Endothelial cell of umbilical vein (primary cell): Measurements from ENCODE around the gene RNMT. TPM values are rescaled to one million over a fixed set of nuclear protein-coding genes. Genes with fewer than 3 reads are reported as not detected.

Experiments used
- BruUV-seq: library from RNA; stranded (reverse); fragments of 400-500 nt; replicated peaks from 2 replicates; lab custom pipeline; 2021; lab: Mats Ljungman, UMichigan
- CTCF ChIA-PET: fragments of 300-600, 350-600 bp; sonication (Branson Sonifier 250); formaldehyde crosslinking; loops from one replicate; lab custom pipeline; 2021; ENCODE audit warnings: antibody characterized with exemption, inconsistent platforms; lab: Charles Lee
- POLR2A ChIA-PET: fragments of 300-600, 350-600 bp; sonication (Branson Sonifier 250); formaldehyde crosslinking; loops from one replicate; lab custom pipeline; 2021; ENCODE audit warnings: antibody characterized with exemption, inconsistent platforms; lab: Charles Lee
- DNase-seq: peaks from one replicate; pipeline ENCODE4 v3.0.0-alpha.2; 2011; ENCODE audit warnings: low read depth, low spot score
- FAIRE-seq: peaks from 2 replicates; lab custom pipeline; 2011; peaks lifted over from hg19 to GRCh38; lab: Jason Lieb, UNC
- H2AFZ ChIP-seq: 2 replicates; pipeline ENCODE4 v1.6.0; 2012; ENCODE audit warnings: low read depth, low read length, control low read depth, inconsistent platforms
- H3K27ac ChIP-seq: 2 replicates; pipeline ENCODE4 v1.5.1; 2011; ENCODE audit warnings: low read depth, mild to moderate bottlenecking, control low read depth, low read length, moderate library complexity; ENCODE audit not compliant: insufficient read depth
- H3K27me3 ChIP-seq, 2 experiments: 2 replicates each; pipeline versions ENCODE4 v1.6.0 to v1.6.1; 2011; ENCODE audit warnings: low read length in 2 of 2, mixed read lengths in 1 of 2; ENCODE audit not compliant: control insufficient read depth in 2 of 2, insufficient read depth in 2 of 2
- H3K36me3 ChIP-seq, 2 experiments: 2 replicates in 1 of 2; 3 replicates in 1 of 2; pipeline ENCODE4 v1.5.1; 2011; ENCODE audit warnings: low read length in 2 of 2, mild to moderate bottlenecking in 1 of 2, moderate library complexity in 1 of 2; ENCODE audit not compliant: control insufficient read depth in 2 of 2, insufficient read depth in 2 of 2; ENCODE audit errors: extremely low read depth in 1 of 2
- H3K4me1 ChIP-seq: 3 replicates; pipeline ENCODE4 v1.5.1; 2011; ENCODE audit warnings: mild to moderate bottlenecking, low read length; ENCODE audit not compliant: control insufficient read depth, insufficient read depth; ENCODE audit errors: extremely low read depth
- H3K4me2 ChIP-seq: 2 replicates; pipeline ENCODE4 v1.6.1; 2011; ENCODE audit warnings: low read length, control low read depth, mixed read lengths; ENCODE audit not compliant: insufficient read depth
- H3K4me3 ChIP-seq, 3 experiments: fragments of 200-600 bp in 1 of 3; sonication (generic), shearing (Covaris generic) in 1 of 3; replicated peaks in 1 of 3; 2 replicates each; pipeline ENCODE4 v1.5.1; 2011 to 2016; ENCODE audit warnings: control low read depth in 3 of 3, low read length in 3 of 3, mild to moderate bottlenecking in 2 of 3, inconsistent platforms in 1 of 3, low read depth in 1 of 3, moderate library complexity in 1 of 3; ENCODE audit not compliant: insufficient read depth in 1 of 3
- H3K79me2 ChIP-seq: 2 replicates; pipeline ENCODE4 v1.6.0; 2012; ENCODE audit warnings: low read length, inconsistent platforms; ENCODE audit not compliant: control insufficient read depth, insufficient read depth
- H3K9ac ChIP-seq: replicated peaks from 2 replicates; pipeline ENCODE3; 2011; ENCODE audit warnings: low read length, control low read depth; ENCODE audit not compliant: insufficient read depth; ENCODE audit errors: extremely low read depth
- H3K9me1 ChIP-seq: replicated peaks from 3 replicates; pipeline ENCODE4 v1.6.0; 2011; ENCODE audit warnings: mild to moderate bottlenecking, low read length; ENCODE audit not compliant: control insufficient read depth, insufficient read depth; ENCODE audit errors: extremely low read depth
- H3K9me3 ChIP-seq: replicated peaks from 2 replicates; pipeline ENCODE4 v1.5.1; 2012; ENCODE audit warnings: low read length, inconsistent platforms; ENCODE audit not compliant: control insufficient read depth, insufficient read depth
- H4K20me1 ChIP-seq: replicated peaks from 2 replicates; pipeline ENCODE3; 2011; ENCODE audit warnings: mild to moderate bottlenecking, low read length; ENCODE audit not compliant: control insufficient read depth, insufficient read depth; ENCODE audit errors: extremely low read depth
- EZH2 ChIP-seq: IDR thresholded peaks from 2 replicates; pipeline ENCODE4 v1.6.1; 2012; ENCODE audit warnings: borderline replicate concordance, low read depth, mild to moderate bottlenecking, moderate library complexity, low read length, inconsistent platforms; ENCODE audit not compliant: severe bottlenecking
- FOS ChIP-seq: IDR thresholded peaks from 2 replicates; pipeline ENCODE4 v1.6.1; 2011; ENCODE audit warnings: mild to moderate bottlenecking, low read length, moderate library complexity, borderline replicate concordance; ENCODE audit not compliant: insufficient read depth
- GATA2 ChIP-seq: IDR thresholded peaks from 2 replicates; pipeline ENCODE4 v1.7.0; 2011; ENCODE audit warnings: low read depth, mild to moderate bottlenecking, moderate library complexity, mixed read lengths, low read length; ENCODE audit not compliant: insufficient read length, insufficient read depth
- JUN ChIP-seq: IDR thresholded peaks from 2 replicates; pipeline ENCODE4 v1.6.1; 2011; ENCODE audit warnings: borderline replicate concordance, low read depth; ENCODE audit not compliant: insufficient read length, insufficient read depth
- MYC ChIP-seq: IDR thresholded peaks from one replicate; pipeline ENCODE4 v1.6.1; 2011; ENCODE audit warnings: mild to moderate bottlenecking, low read depth, low read length
- POLR2A ChIP-seq: IDR thresholded peaks from 2 replicates; pipeline ENCODE4 v1.6.1; 2012; ENCODE audit warnings: low read depth, mild to moderate bottlenecking, control low read depth, low read length
- POLR2AphosphoS5 ChIP-seq: IDR thresholded peaks from 2 replicates; pipeline ENCODE4 v1.6.1; 2012; ENCODE audit warnings: low read depth, mild to moderate bottlenecking, control low read depth, low read length, moderate library complexity; ENCODE audit not compliant: insufficient read depth
- dilution Hi-C: fragments of 300-500 bp; cut with MboI; formaldehyde crosslinking; loops from one replicate; pipeline ENCODE4 v1.15.0; 2019; ENCODE audit warnings: low sequenced_read_pairs; ENCODE audit not compliant: extremely low pct_ligation_motif_present
- intact Hi-C: fragments of 100-400 bp; cut with micrococcal nuclease; formaldehyde crosslinking; loops from one replicate; pipeline ENCODE4 v1.10.0; 2022
- polyA plus RNA-seq, 4 experiments: library from polyadenylated mRNA; depleted of rRNA in 3 of 4; stranded (reverse) in 3 of 4; unstranded in 1 of 4; fragments of >200 nt; gene quantifications; 2 replicates each; pipeline versions ENCODE4 v1.2.1 to v1.2.3, GENCODE V29; 2011 to 2012; ENCODE audit warnings: missing spikeins in 1 of 4
- total RNA-seq: library from RNA; stranded (reverse); gene quantifications from 2 replicates; pipeline ENCODE4 v1.2.3, GENCODE V29; 2021
- TF ChIP-seq, protein P1 (sequence below), 2 donors: IDR thresholded peaks; 1 replicate in 1 of 2; 2 replicates in 1 of 2; pipeline ENCODE4 v1.5.1; 2011; ENCODE audit warnings: low read length in 2 of 2, mild to moderate bottlenecking in 2 of 2, moderate library complexity in 2 of 2, control low read depth in 1 of 2, inconsistent platforms in 1 of 2, low read depth in 1 of 2; ENCODE audit not compliant: insufficient read depth in 1 of 2; ENCODE audit errors: extremely low read depth in 1 of 2
- TF ChIP-seq, protein P2 (sequence below): IDR thresholded peaks from 2 replicates; pipeline ENCODE4 v1.6.1; 2011; ENCODE audit not compliant: insufficient read depth, insufficient read length

RNMT gene
- total and polyA plus RNA-seq, 2 donors (not counting 3 experiments of a cell fraction or from before 2014, with no cell fraction given): 9.8 to 29.5 TPM

DNA sequence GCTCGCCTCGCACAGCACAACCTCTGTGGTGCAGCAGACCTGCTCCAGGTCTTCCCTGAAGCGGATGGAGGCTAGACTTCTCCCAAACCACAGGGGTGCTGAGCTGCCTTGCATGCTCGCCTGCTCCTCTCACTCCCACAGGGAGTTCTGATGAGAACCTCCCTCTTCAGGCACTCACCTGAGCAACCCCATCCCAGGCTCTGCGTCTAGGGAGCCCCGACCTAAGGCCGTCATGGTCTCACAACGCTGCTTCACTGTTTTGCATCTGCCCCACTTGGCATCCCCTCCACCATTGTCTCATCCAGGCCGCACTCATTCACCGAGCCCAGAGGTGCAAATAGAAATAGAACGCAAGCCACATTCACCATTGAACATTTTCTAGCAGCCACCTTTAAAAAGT is 72.9 kb downstream of the RNMT start:
- TF ChIP-seq JUN (no peak), MYC (no peak), EZH2 (no peak), GATA2 (no peak), POLR2AphosphoS5 (no peak), POLR2A (no peak), FOS (no peak)
- TF ChIP-seq, protein P1, sequence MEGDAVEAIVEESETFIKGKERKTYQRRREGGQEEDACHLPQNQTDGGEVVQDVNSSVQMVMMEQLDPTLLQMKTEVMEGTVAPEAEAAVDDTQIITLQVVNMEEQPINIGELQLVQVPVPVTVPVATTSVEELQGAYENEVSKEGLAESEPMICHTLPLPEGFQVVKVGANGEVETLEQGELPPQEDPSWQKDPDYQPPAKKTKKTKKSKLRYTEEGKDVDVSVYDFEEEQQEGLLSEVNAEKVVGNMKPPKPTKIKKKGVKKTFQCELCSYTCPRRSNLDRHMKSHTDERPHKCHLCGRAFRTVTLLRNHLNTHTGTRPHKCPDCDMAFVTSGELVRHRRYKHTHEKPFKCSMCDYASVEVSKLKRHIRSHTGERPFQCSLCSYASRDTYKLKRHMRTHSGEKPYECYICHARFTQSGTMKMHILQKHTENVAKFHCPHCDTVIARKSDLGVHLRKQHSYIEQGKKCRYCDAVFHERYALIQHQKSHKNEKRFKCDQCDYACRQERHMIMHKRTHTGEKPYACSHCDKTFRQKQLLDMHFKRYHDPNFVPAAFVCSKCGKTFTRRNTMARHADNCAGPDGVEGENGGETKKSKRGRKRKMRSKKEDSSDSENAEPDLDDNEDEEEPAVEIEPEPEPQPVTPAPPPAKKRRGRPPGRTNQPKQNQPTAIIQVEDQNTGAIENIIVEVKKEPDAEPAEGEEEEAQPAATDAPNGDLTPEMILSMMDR (IDR thresholded peaks at IDR 0.05; ENCODE audit: extremely low read depth in 1 of 2, insufficient read depth in 1 of 2, low read depth in 1 of 2, low read length in 2 of 2): no peak
- TF ChIP-seq, protein P2, sequence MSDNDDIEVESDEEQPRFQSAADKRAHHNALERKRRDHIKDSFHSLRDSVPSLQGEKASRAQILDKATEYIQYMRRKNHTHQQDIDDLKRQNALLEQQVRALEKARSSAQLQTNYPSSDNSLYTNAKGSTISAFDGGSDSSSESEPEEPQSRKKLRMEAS: no peak
- H3K27me3 ChIP-seq: peaks cover 3 to 8% of the 10 kb centered on the region in 2 experiments
- FAIRE-seq: no peak
- dilution Hi-C loops (no loop called here), intact Hi-C loops (loop anchor here (5.0 kb wide), 1 partner anchor 142 kb away; no protein-coding TSS in a partner anchor)
- CTCF ChIA-PET: no interaction called here
- H3K36me3 ChIP-seq: no peaks in the 10 kb centered on the region
- no TSS peak for BruUV-seq
- H3K79me2 ChIP-seq: no peaks in the 10 kb centered on the region
- no peaks in the 10 kb centered on the region for H4K20me1 ChIP-seq
- no peak overlapping the region for H3K27ac ChIP-seq
- H3K4me3 ChIP-seq: no peak overlapping the region
- peaks cover 24% of the 10 kb centered on the region for H3K4me1 ChIP-seq
- H2AFZ ChIP-seq: no peak overlapping the region
- H3K4me2 ChIP-seq: no peak overlapping the region
- POLR2A ChIA-PET: no interaction called here
- no peaks in the 10 kb centered on the region for H3K9me1 ChIP-seq
- H3K9ac ChIP-seq: no peak overlapping the region
- no peaks in the 10 kb centered on the region for H3K9me3 ChIP-seq
- no peak for DNase-seq
